ENCODE measurements around the gene CSNK1G1.

Gene CSNK1G1

GRCh38 chr15:64153480-64154367 lies 202.2 kb downstream of the CSNK1G1 start:
- DNase-seq (ENCODE audit: low read depth) = peak; percentile 88

GRCh38 chr15:64152507-64153387 lies 203.2 kb downstream of the CSNK1G1 start:
- no peak for DNase-seq (ENCODE audit: low read depth)

- DNase-seq (ENCODE audit: low read depth) = no peak
These were observed 204.1 kb downstream of the CSNK1G1 start, which contains the start of gene SNX22 for GRCh38 chr15:64151727-64152506. Gene SNX22 (plus strand): TSS chr15:64151731. CDS start chr15:64151776, 45 bp downstream.

GRCh38 chr15:64149893-64150578 lies 205.9 kb downstream of the CSNK1G1 start:
- no peak for DNase-seq (ENCODE audit: low read depth)

GRCh38 chr15:64149424-64149823 lies 206.5 kb downstream of the CSNK1G1 start:
- no peak for DNase-seq (ENCODE audit: low read depth)

GRCh38 chr15:64148581-64148980 lies 207.4 kb downstream of the CSNK1G1 start:
- DNase-seq (ENCODE audit: low read depth) = no peak

- DNase-seq (ENCODE audit: low read depth) = no peak
These were observed 207.8 kb downstream of the CSNK1G1 start for GRCh38 chr15:64148168-64148567.

GRCh38 chr15:64146885-64147681 lies 208.9 kb downstream of the CSNK1G1 start:
- DNase-seq (ENCODE audit: low read depth) = no peak

GRCh38 chr15:64146520-64146884 lies 209.5 kb downstream of the CSNK1G1 start:
- DNase-seq (ENCODE audit: low read depth) = no peak

GRCh38 chr15:64146041-64146440 lies 209.9 kb downstream of the CSNK1G1 start:
- no peak for DNase-seq (ENCODE audit: low read depth)

GRCh38 chr15:64144565-64145281 lies 211.2 kb downstream of the CSNK1G1 start:
- no peak for DNase-seq (ENCODE audit: low read depth)

- DNase-seq (ENCODE audit: low read depth) = no peak
These were observed 211.8 kb downstream of the CSNK1G1 start for GRCh38 chr15:64144192-64144564.

GRCh38 chr15:64143276-64143675 lies 212.7 kb downstream of the CSNK1G1 start:
- no peak for DNase-seq (ENCODE audit: low read depth)

GRCh38 chr15:64141798-64142512 lies 214.0 kb downstream of the CSNK1G1 start:
- DNase-seq (ENCODE audit: low read depth) = no peak

- no peak for DNase-seq (ENCODE audit: low read depth)
These were observed 217.5 kb downstream of the CSNK1G1 start for GRCh38 chr15:64138331-64138941.

GRCh38 chr15:64137226-64137833 lies 218.6 kb downstream of the CSNK1G1 start:
- DNase-seq (ENCODE audit: low read depth) = no peak

- DNase-seq (ENCODE audit: low read depth) = no peak
These were observed 219.6 kb downstream of the CSNK1G1 start for GRCh38 chr15:64136347-64136746.

- DNase-seq (ENCODE audit: low read depth) = no peak
These were observed 221.6 kb downstream of the CSNK1G1 start for GRCh38 chr15:64134345-64134829.

Data from stimulated activated CD8-positive, alpha-beta memory T cell treated with anti-CD3 and anti-CD28 coated beads, Interleukin-4, amount 100 ng/mL, for 24 hours (primary cell).